Mesenchymal stem cell (in vitro differentiated cells and primary cell): ENCODE data around the gene ZFP3.
"Not testable (repeated sequence)": the region's sequence is repeated elsewhere in the genome, so short reads cannot be mapped to it uniquely, and the experiment has no call there.

Source experiments
- DNase-seq: peaks from one replicate; pipeline ENCODE4 v3.0.0-alpha.2; 2013
- H2AFZ ChIP-seq: one replicate; pipeline ENCODE4 v1.6.1; 2013; ENCODE audit warnings: low read depth, mild to moderate bottlenecking, control low read depth, inconsistent platforms, low read length, moderate library complexity
- H2AK5ac ChIP-seq: 2 replicates; pipeline ENCODE4 v1.6.1; 2013; ENCODE audit warnings: low read length, moderate library complexity, mild to moderate bottlenecking, inconsistent platforms; ENCODE audit not compliant: severe bottlenecking
- H2BK120ac ChIP-seq: one replicate; pipeline ENCODE4 v1.6.1; 2013; ENCODE audit warnings: low read depth, mild to moderate bottlenecking, inconsistent platforms, low read length, moderate library complexity
- H2BK12ac ChIP-seq, 2 experiments: one replicate each; pipeline ENCODE4 v1.6.1; 2013; ENCODE audit warnings: inconsistent platforms in 2 of 2, low read length in 2 of 2, mild to moderate bottlenecking in 2 of 2, moderate library complexity in 2 of 2, control low read depth in 1 of 2
- H2BK15ac ChIP-seq: one replicate; pipeline ENCODE4 v1.6.1; 2013; ENCODE audit warnings: mild to moderate bottlenecking, low read depth, inconsistent platforms; ENCODE audit not compliant: poor library complexity, severe bottlenecking
- H2BK5ac ChIP-seq: 2 replicates; pipeline ENCODE4 v1.6.1; 2013; ENCODE audit warnings: low read depth, mild to moderate bottlenecking, low read length, control low read depth, inconsistent platforms; ENCODE audit not compliant: poor library complexity, severe bottlenecking
- H3K14ac ChIP-seq, 2 experiments: one replicate each; pipeline ENCODE4 v1.6.1; 2013; ENCODE audit warnings: inconsistent platforms in 2 of 2, low read length in 2 of 2, control low read depth in 1 of 2, mild to moderate bottlenecking in 1 of 2, moderate library complexity in 1 of 2
- H3K18ac ChIP-seq, 2 experiments: one replicate each; pipeline ENCODE4 v1.6.1; 2013; ENCODE audit warnings: inconsistent platforms in 2 of 2, low read length in 2 of 2, control low read depth in 1 of 2, low read depth in 1 of 2, mild to moderate bottlenecking in 1 of 2
- H3K23ac ChIP-seq, 2 experiments: one replicate each; pipeline ENCODE4 v1.6.1; 2013; ENCODE audit warnings: inconsistent platforms in 2 of 2, low read length in 2 of 2, mild to moderate bottlenecking in 2 of 2, moderate library complexity in 2 of 2, control low read depth in 1 of 2
- H3K27ac ChIP-seq: 2 replicates; pipeline ENCODE4 v1.5.1; 2013; ENCODE audit warnings: mild to moderate bottlenecking, moderate library complexity, low read length, control low read depth, inconsistent platforms; ENCODE audit not compliant: poor library complexity, severe bottlenecking
- H3K27me3 ChIP-seq, 2 experiments: 2 replicates each; pipeline versions ENCODE4 v1.6.1 to v1.7.0; 2013; ENCODE audit warnings: low read length in 2 of 2, mild to moderate bottlenecking in 2 of 2, moderate library complexity in 2 of 2, control low read depth in 1 of 2, inconsistent platforms in 1 of 2; ENCODE audit not compliant: control insufficient read depth in 1 of 2, insufficient read depth in 1 of 2
- H3K36me3 ChIP-seq, 2 experiments: 2 replicates each; pipeline versions ENCODE4 v1.6.1 to v1.7.0; 2013; ENCODE audit warnings: low read length in 2 of 2, control low read depth in 1 of 2, inconsistent platforms in 1 of 2, low read depth in 1 of 2, mild to moderate bottlenecking in 1 of 2; ENCODE audit not compliant: insufficient read depth in 2 of 2, control insufficient read depth in 1 of 2
- H3K4ac ChIP-seq, 2 experiments: one replicate each; pipeline ENCODE4 v1.6.1; 2013; ENCODE audit warnings: inconsistent platforms in 2 of 2, low read length in 2 of 2, mild to moderate bottlenecking in 2 of 2, moderate library complexity in 2 of 2, control low read depth in 1 of 2, low read depth in 1 of 2
- H3K4me1 ChIP-seq: 2 replicates; pipeline ENCODE4 v1.6.1; 2013; ENCODE audit warnings: low read depth, low read length, control low read depth; ENCODE audit not compliant: control insufficient read depth, insufficient read depth
- H3K4me2 ChIP-seq: 2 replicates; pipeline ENCODE4 v1.6.1; 2013; ENCODE audit warnings: low read length, mild to moderate bottlenecking, inconsistent platforms; ENCODE audit not compliant: poor library complexity, severe bottlenecking
- H3K4me3 ChIP-seq, 2 experiments: 2 replicates each; pipeline versions ENCODE4 v1.5.1 to v1.7.0; 2013; ENCODE audit warnings: low read length in 2 of 2, mild to moderate bottlenecking in 2 of 2, control low read depth in 1 of 2, low read depth in 1 of 2; ENCODE audit not compliant: insufficient read depth in 1 of 2
- H3K79me1 ChIP-seq: replicated peaks from 2 replicates; pipeline ENCODE4 v1.6.1; 2013; ENCODE audit warnings: mild to moderate bottlenecking, control low read depth, low read length, inconsistent platforms; ENCODE audit not compliant: poor library complexity, severe bottlenecking
- H3K9ac ChIP-seq: 2 replicates; pipeline ENCODE4 v1.7.0; 2013; ENCODE audit warnings: mild to moderate bottlenecking, low read length, moderate library complexity
- H3K9me3 ChIP-seq: 2 replicates; pipeline ENCODE4 v1.7.0; 2013; ENCODE audit warnings: mild to moderate bottlenecking, low read length; ENCODE audit not compliant: control insufficient read depth
- H4K8ac ChIP-seq: one replicate; pipeline ENCODE4 v1.6.1; 2013; ENCODE audit warnings: inconsistent platforms, mild to moderate bottlenecking, low read length, moderate library complexity
- H4K91ac ChIP-seq: one replicate; pipeline ENCODE4 v1.6.1; 2013; ENCODE audit warnings: mild to moderate bottlenecking, low read length, inconsistent platforms
- WGBS: methylation state at CpG from one replicate; pipeline ENCODE4 v1.1.7; 2013; ENCODE audit warnings: mixed read lengths; 5-methylcytosine and 5-hydroxymethylcytosine counted together

ZFP3 gene

DNA sequence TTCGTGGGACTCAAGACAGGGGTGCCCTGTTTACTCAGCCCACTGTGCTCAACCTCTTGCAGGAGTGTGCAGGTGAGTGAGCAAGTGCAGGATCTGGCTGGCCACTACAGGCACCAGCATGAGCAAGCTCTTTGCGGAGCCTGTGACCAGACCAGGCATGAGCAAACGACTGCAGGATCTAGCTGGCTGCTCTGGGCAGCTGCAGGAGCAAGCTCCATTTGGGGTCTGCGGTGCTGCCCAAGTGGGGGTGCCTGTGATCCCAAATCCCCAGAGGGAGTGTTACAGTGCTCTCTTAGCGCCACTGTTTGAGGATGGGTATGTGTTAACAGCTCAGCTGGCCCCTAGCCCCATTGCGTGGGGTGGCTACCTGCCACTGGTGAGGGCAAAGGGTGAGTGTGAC, 40.0 kb downstream of the ZFP3 start:
- Histone ChIP-seq H3K4me3 (no peak overlapping the region), H2BK15ac (no peak overlapping the region), H2BK120ac (no peak overlapping the region), H3K4me2 (no peak overlapping the region), H3K23ac (no peak overlapping the region), H4K91ac (no peak overlapping the region), H2BK5ac (no peak overlapping the region), H2BK12ac (no peak overlapping the region), H3K36me3 (peaks cover 11 to 12% of the 10 kb centered on the region in 2 experiments), H4K8ac (no peak overlapping the region), H3K9ac (no peak overlapping the region), H3K27me3 (peaks cover 31 to 52% of the 10 kb centered on the region in 2 experiments), H3K4ac (no peak overlapping the region), H3K18ac (no peak overlapping the region), H3K9me3 (peaks cover 13% of the 10 kb centered on the region), H3K14ac (no peak overlapping the region), H3K79me1 (no peaks in the 10 kb centered on the region), H2AK5ac (no peak overlapping the region), H2AFZ (no peak overlapping the region), H3K4me1 (peaks cover 10% of the 10 kb centered on the region), H3K27ac (no peak overlapping the region)
- no peak for DNase-seq
- 80% methylated on average over 6 of the region's 6 CpGs for WGBS

- Histone ChIP-seq H3K4me1 (peaks cover 15% of the 10 kb centered on the region), H2BK15ac (no peak overlapping the region), H3K23ac (no peak overlapping the region), H2BK120ac (no peak overlapping the region), H2BK5ac (no peak overlapping the region), H2AK5ac (no peak overlapping the region), H3K18ac (no peak overlapping the region), H3K79me1 (no peaks in the 10 kb centered on the region), H3K4me2 (no peak overlapping the region), H4K8ac (no peak overlapping the region), H3K14ac (no peak overlapping the region), H2BK12ac (no peak overlapping the region), H3K4me3 (no peak overlapping the region), H2AFZ (no peak overlapping the region), H3K27ac (no peak overlapping the region), H3K9me3 (peaks cover 13% of the 10 kb centered on the region), H3K4ac (no peak overlapping the region), H3K9ac (no peak overlapping the region), H4K91ac (no peak overlapping the region), H3K36me3 (peaks cover 0 to 10% of the 10 kb centered on the region in 2 experiments), H3K27me3 (peaks cover 43 to 70% of the 10 kb centered on the region in 2 experiments)
- DNase-seq, result no peak
- 79% methylated on average over 6 of the region's 7 CpGs for WGBS
Observed at GRCh38 chr17:5120036-5120435, 41.8 kb downstream of the ZFP3 start.

GRCh38 chr17:5120436-5121185, 42.3 kb downstream of the ZFP3 start:
- H3K18ac ChIP-seq, H3K23ac ChIP-seq, H4K8ac ChIP-seq, H2AFZ ChIP-seq, H3K14ac ChIP-seq, DNase-seq, H2BK15ac ChIP-seq, H2BK120ac ChIP-seq, H2BK5ac ChIP-seq, H2BK12ac ChIP-seq, H3K27ac ChIP-seq, H3K4me2 ChIP-seq, H3K9ac ChIP-seq, H3K36me3 ChIP-seq, H4K91ac ChIP-seq, H3K79me1 ChIP-seq, H2AK5ac ChIP-seq, H3K4me3 ChIP-seq, H3K4ac ChIP-seq: not testable (repeated sequence)
- Histone ChIP-seq H3K9me3 (peaks cover 13% of the 10 kb centered on the region), H3K4me1 (peaks cover 15% of the 10 kb centered on the region), H3K27me3 (peaks cover 43 to 67% of the 10 kb centered on the region in 2 experiments)
- 86% methylated on average over 6 of the region's 6 CpGs for WGBS

- no peak overlapping the region for H4K91ac ChIP-seq
- no peak overlapping the region for H3K9ac ChIP-seq
- peaks cover 15% of the 10 kb centered on the region for H3K4me1 ChIP-seq
- no peak overlapping the region for H2BK12ac ChIP-seq
- H3K4ac ChIP-seq, result no peak overlapping the region
- H2AFZ ChIP-seq, result no peak overlapping the region
- H2BK120ac ChIP-seq, result no peak overlapping the region
- WGBS, result 91% methylated on average over 13 of the region's 16 CpGs
- no peak overlapping the region for H2AK5ac ChIP-seq
- H4K8ac ChIP-seq, result no peak overlapping the region
- H2BK15ac ChIP-seq, result no peak overlapping the region
- DNase-seq, result no peak
- H3K36me3 ChIP-seq, result peaks cover 0 to 5% of the 10 kb centered on the region in 2 experiments
- H3K4me2 ChIP-seq, result no peak overlapping the region
- H3K4me3 ChIP-seq, result no peak overlapping the region
- no peak overlapping the region for H3K14ac ChIP-seq
- H3K23ac ChIP-seq, result no peak overlapping the region
- peaks cover 43 to 64% of the 10 kb centered on the region in 2 experiments for H3K27me3 ChIP-seq
- H3K27ac ChIP-seq, result no peak overlapping the region
- H3K9me3 ChIP-seq, result peaks cover 12% of the 10 kb centered on the region
- H3K18ac ChIP-seq, result no peak overlapping the region
- H2BK5ac ChIP-seq, result no peak overlapping the region
- no peaks in the 10 kb centered on the region for H3K79me1 ChIP-seq
Observed at GRCh38 chr17:5121186-5121841, 43.0 kb downstream of the ZFP3 start.
